HCT116 (cell line): ENCODE results near the gene GTF3C5. TPM values are rescaled to one million over a fixed set of nuclear protein-coding genes. Genes with fewer than 3 reads are reported as not detected.

Source experiments
- ATAC-seq: fragments of 200-7000 bp; cut with Tn5 transposase; 2 replicates; pipeline ENCODE4 v1.9.1; 2020; ENCODE audit warnings: mild to moderate bottlenecking, moderate library complexity
- BruUV-seq: library from RNA; stranded (reverse); fragments of 400-500 nt; replicated peaks from 2 replicates; lab custom pipeline; 2021; lab: Mats Ljungman, UMichigan
- CTCF ChIA-PET: fragments of 300-600 bp; sonication (Branson Sonifier 250); formaldehyde crosslinking; loops from one replicate; lab custom pipeline; 2021; ENCODE audit warnings: antibody characterized with exemption; lab: Charles Lee
- POLR2A ChIA-PET: fragments of 300-600, 350-600 bp; sonication (Branson Sonifier 250); formaldehyde crosslinking; loops from one replicate; lab custom pipeline; 2021; ENCODE audit warnings: antibody characterized with exemption; lab: Charles Lee
- RAD21 ChIA-PET, 2 experiments: fragments of 300-600 bp; sonication (Branson Sonifier 250); formaldehyde crosslinking; loops; one replicate each; lab custom pipeline; 2023; ENCODE audit warnings: low total read pairs in 2 of 2; ENCODE audit not compliant: uncharacterized antibody in 2 of 2, unreplicated experiment in 2 of 2, low non-redundant PET in 1 of 2; lab: Charles Lee
- DNase-seq: peaks from one replicate; pipeline ENCODE4 v3.0.0-alpha.2; 2010; ENCODE audit warnings: low read depth, low spot score
- H2AFZ ChIP-seq: fragments of 200-600 bp; shearing (Covaris generic), sonication (generic); 2 replicates; pipeline ENCODE4 v1.6.1; 2017; ENCODE audit warnings: low read depth, mixed run types, mixed read lengths, antibody characterized with exemption, low read length; ENCODE audit not compliant: poor library complexity, severe bottlenecking
- H3K27ac ChIP-seq: 2 replicates; pipeline ENCODE4 v1.5.1; 2012; ENCODE audit warnings: low read depth, low read length
- H3K27me3 ChIP-seq: fragments of 200-600 bp; sonication (generic); 2 replicates; pipeline ENCODE4 v1.6.1; 2016; ENCODE audit warnings: mixed run types, low read length, mixed read lengths; ENCODE audit not compliant: insufficient read depth
- H3K36me3 ChIP-seq, 2 experiments: fragments of 200-500 bp in 1 of 2; fragments of 200-600 bp in 1 of 2; sonication (Bioruptor generic) in 1 of 2; sonication (generic) in 1 of 2; 2 replicates each; pipeline versions ENCODE4 v1.5.1 to v1.6.1; 2014 to 2016; ENCODE audit warnings: low read length in 2 of 2, inconsistent platforms in 1 of 2, mixed read lengths in 1 of 2, mixed run types in 1 of 2; ENCODE audit not compliant: insufficient read depth in 2 of 2, control insufficient read depth in 1 of 2
- H3K4me1 ChIP-seq, 2 experiments: fragments of 200-600 bp in 1 of 2; sonication (generic) in 1 of 2; 2 replicates each; pipeline versions ENCODE4 v1.5.1 to v1.6.1; 2012 to 2017; ENCODE audit warnings: low read length in 2 of 2, inconsistent platforms in 1 of 2, mild to moderate bottlenecking in 1 of 2, mixed read lengths in 1 of 2, mixed run types in 1 of 2, moderate library complexity in 1 of 2; ENCODE audit not compliant: insufficient read depth in 2 of 2, control insufficient read depth in 1 of 2
- H3K4me2 ChIP-seq: fragments of 200-600 bp; sonication (generic); 2 replicates; pipeline ENCODE4 v1.6.1; 2017; ENCODE audit warnings: mixed run types, low read length, mixed read lengths
- H3K4me3 ChIP-seq, 2 experiments: fragments of 200-600 bp in 1 of 2; sonication (generic) in 1 of 2; replicated peaks in 1 of 2; 2 replicates each; pipeline ENCODE4 v1.5.1; 2011 to 2016; ENCODE audit warnings: low read length in 2 of 2, control low read depth in 1 of 2, low read depth in 1 of 2, mild to moderate bottlenecking in 1 of 2, mixed read lengths in 1 of 2, mixed run types in 1 of 2
- H3K79me2 ChIP-seq: fragments of 200-600 bp; sonication (generic); 2 replicates; pipeline ENCODE4 v1.6.1; 2017; ENCODE audit warnings: mild to moderate bottlenecking, mixed run types, low read length, moderate library complexity, mixed read lengths; ENCODE audit not compliant: insufficient read depth
- H3K9ac ChIP-seq: fragments of 200-600 bp; sonication (generic); 2 replicates; pipeline ENCODE4 v1.6.1; 2016; ENCODE audit warnings: low read length, mixed read lengths
- H3K9me2 ChIP-seq: fragments of 200-600 bp; sonication (generic), shearing (Covaris generic); 2 replicates; pipeline ENCODE4 v1.6.1; 2017; ENCODE audit warnings: mixed run types, mild to moderate bottlenecking, moderate library complexity; ENCODE audit not compliant: insufficient read depth
- H3K9me3 ChIP-seq, 2 experiments: fragments of 200-500 bp in 1 of 2; fragments of 200-600 bp in 1 of 2; sonication (Bioruptor generic) in 1 of 2; sonication (generic) in 1 of 2; 2 replicates each; pipeline ENCODE4 v1.6.1; 2014 to 2017; ENCODE audit warnings: low read length in 2 of 2, mixed read lengths in 2 of 2, inconsistent platforms in 1 of 2, low read depth in 1 of 2, mild to moderate bottlenecking in 1 of 2, mixed run types in 1 of 2, moderate library complexity in 1 of 2; ENCODE audit not compliant: control insufficient read depth in 1 of 2, insufficient read depth in 1 of 2
- H4K20me1 ChIP-seq: fragments of 200-600 bp; sonication (generic), shearing (Covaris generic); 2 replicates; pipeline ENCODE4 v1.6.1; 2017; ENCODE audit warnings: mixed run types, mild to moderate bottlenecking, moderate library complexity; ENCODE audit not compliant: insufficient read depth
- CBX3 ChIP-seq: IDR thresholded peaks from 2 replicates; pipeline ENCODE4 v1.6.1; 2012; ENCODE audit warnings: low read depth
- CTCF ChIP-seq, 3 experiments: fragments of 200-600 bp in 1 of 3; sonication (generic) in 1 of 3; IDR thresholded peaks in 2 of 3; conservative IDR thresholded peaks in 1 of 3; 2 replicates each; pipeline ENCODE4 v1.5.1; 2012 to 2017; ENCODE audit warnings: low read depth in 2 of 3, low read length in 2 of 3, antibody characterized with exemption in 1 of 3, borderline replicate concordance in 1 of 3, control low read depth in 1 of 3, mild to moderate bottlenecking in 1 of 3, mixed read lengths in 1 of 3, mixed run types in 1 of 3, moderate library complexity in 1 of 3; ENCODE audit not compliant: insufficient read depth in 1 of 3
- EGR1 ChIP-seq: IDR thresholded peaks from 2 replicates; pipeline ENCODE4 v1.6.1; 2012; ENCODE audit warnings: low read depth
- ELF1 ChIP-seq: IDR thresholded peaks from 2 replicates; pipeline ENCODE4 v1.6.1; 2012; ENCODE audit warnings: low read depth, borderline replicate concordance
- EZH2 ChIP-seq: fragments of 200-600 bp; sonication (generic); IDR thresholded peaks from 2 replicates; pipeline ENCODE4 v1.6.1; 2017; ENCODE audit warnings: antibody characterized with exemption, mixed run types
- EZH2phosphoT487 ChIP-seq: fragments of 200-600 bp; IDR thresholded peaks from 2 replicates; pipeline ENCODE4 v1.6.1; 2018; ENCODE audit warnings: antibody characterized with exemption, borderline replicate concordance
- JUND ChIP-seq: IDR thresholded peaks from 2 replicates; pipeline ENCODE4 v1.6.1; 2012
- MAX ChIP-seq: IDR thresholded peaks from 2 replicates; pipeline ENCODE4 v1.6.1; 2012
- POLR2AphosphoS5 ChIP-seq: IDR thresholded peaks from 2 replicates; pipeline ENCODE4 v1.6.1; 2011; ENCODE audit warnings: mild to moderate bottlenecking, low read depth, low read length, moderate library complexity
- SIN3A ChIP-seq: IDR thresholded peaks from 2 replicates; pipeline ENCODE4 v1.6.1; 2012; ENCODE audit warnings: low read depth
- SP1 ChIP-seq: IDR thresholded peaks from 2 replicates; pipeline ENCODE4 v1.6.1; 2012; ENCODE audit warnings: low read depth
- SRF ChIP-seq: IDR thresholded peaks from 2 replicates; pipeline ENCODE4 v1.6.1; 2012; ENCODE audit warnings: low read depth
- YY1 ChIP-seq: IDR thresholded peaks from 2 replicates; pipeline ENCODE4 v1.6.1; 2011; ENCODE audit warnings: low read length, low read depth, moderate library complexity, mild to moderate bottlenecking; ENCODE audit not compliant: insufficient replicate concordance; ENCODE audit errors: extremely low read depth
- ZBTB33 ChIP-seq: IDR thresholded peaks from 2 replicates; pipeline ENCODE4 v1.6.1; 2011; ENCODE audit warnings: mild to moderate bottlenecking, low read length, moderate library complexity; ENCODE audit not compliant: insufficient replicate concordance; ENCODE audit errors: extremely low read depth
- ZNF274 ChIP-seq: fragments of 200-500 bp; sonication (Bioruptor generic); IDR thresholded peaks from 2 replicates; pipeline ENCODE4 v1.6.1; 2014; ENCODE audit warnings: mild to moderate bottlenecking, low read depth, low read length, inconsistent platforms
- intact Hi-C: fragments of 100-400 bp; cut with micrococcal nuclease; formaldehyde crosslinking; loops from 2 replicates; pipeline ENCODE4 v1.10.0; 2022
- total RNA-seq: library from RNA; stranded (reverse); gene quantifications from one replicate; pipeline ENCODE4 v1.2.1, GENCODE V29; 2021; ENCODE audit not compliant: unreplicated experiment

The GTF3C5 gene
- total RNA-seq, 1 experiment from 2014 or later: 95.1 TPM

- no peaks in the 10 kb centered on the region for H3K79me2 ChIP-seq
- TF ChIP-seq MAX (no peak), SP1 (no peak), ZNF274 (no peak), SRF (no peak), EGR1 (no peak), CTCF (IDR thresholded peaks at IDR 0.05 in 2 of 3, conservative IDR thresholded peaks at IDR 0.05 in 1 of 3; ENCODE audit: borderline replicate concordance in 1 of 3, insufficient read depth in 1 of 3, low read depth in 2 of 3, low read length in 2 of 3) (no peak), ELF1 (no peak), ZBTB33 (no peak), YY1 (no peak), SIN3A (no peak), EZH2 (no peak), CBX3 (no peak), EZH2phosphoT487 (no peak), JUND (no peak), POLR2AphosphoS5 (no peak)
- no peak overlapping the region for H3K27ac ChIP-seq
- no peaks in the 10 kb centered on the region for H3K4me1 ChIP-seq
- ChIA-PET RAD21 (no interaction called here), CTCF (no interaction called here), POLR2A (no interaction called here)
- no peaks in the 10 kb centered on the region for H3K9me2 ChIP-seq
- no peaks in the 10 kb centered on the region for H4K20me1 ChIP-seq
- H3K36me3 ChIP-seq: no peaks in the 10 kb centered on the region
- H3K27me3 ChIP-seq: no peaks in the 10 kb centered on the region
- H3K4me3 ChIP-seq: no peak overlapping the region
- no peak overlapping the region for H2AFZ ChIP-seq
- H3K4me2 ChIP-seq: no peak overlapping the region
- DNase-seq (no peak), ATAC-seq (no peak)
- H3K9ac ChIP-seq: no peak overlapping the region
- 0 out of 4 replicates have a peak, but pooled peaks cover 0 to 3% of the 10 kb centered on the region in 2 experiments for H3K9me3 ChIP-seq
- BruUV-seq: no TSS peak
- intact Hi-C loops: no loop called here
Observed at GRCh38 chr9:133006731-133007352, 24.0 kb upstream of the GTF3C5 start.
